Measurements from ENCODE around the gene ESRRB.
A peak's percentile ranks its signal among the peaks of the same experiment; 100 is the strongest.

Gene ESRRB

DNA sequence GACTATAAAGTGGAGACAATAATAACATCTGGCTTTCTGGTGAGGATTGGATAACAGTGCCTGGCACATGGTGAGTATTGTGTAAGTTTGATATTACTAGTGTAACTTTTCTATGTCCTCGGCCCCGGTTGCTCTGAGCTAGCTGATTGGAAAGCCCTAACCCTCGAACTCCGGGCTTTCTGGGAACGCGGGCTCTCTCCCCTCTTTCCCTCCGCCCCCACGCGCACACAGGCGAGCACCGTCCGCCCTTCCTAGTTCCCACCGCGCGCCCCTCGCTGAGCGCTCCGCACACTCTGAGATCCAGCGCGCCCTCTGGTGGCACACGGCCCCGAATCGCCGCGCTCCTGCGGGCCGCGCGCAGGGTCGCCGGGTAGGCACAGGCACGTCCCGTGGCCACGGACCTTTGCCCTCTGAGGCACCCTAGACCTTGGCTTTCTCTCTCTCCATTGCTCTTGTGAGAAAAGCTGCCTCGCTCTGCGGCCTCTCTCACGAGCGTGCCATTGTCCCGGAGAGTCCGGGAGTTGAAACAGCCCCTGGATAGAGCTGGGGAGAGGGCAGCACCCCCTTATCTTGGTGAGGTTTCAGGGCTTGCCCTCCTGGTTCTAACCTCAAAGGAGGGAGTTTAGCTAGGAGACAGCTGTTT, 23.2 kb upstream of the ESRRB start:
- peak; percentile 62 for DNase-seq

- no peak for DNase-seq
These were observed 21.6 kb upstream of the ESRRB start for GRCh38 chr14:76354310-76354709.

- DNase-seq: no peak
These were observed 20.2 kb upstream of the ESRRB start for GRCh38 chr14:76355771-76356170.

GRCh38 chr14:76371066-76371465, 4.9 kb upstream of the ESRRB start:
- peak; percentile 51 for DNase-seq

DNA sequence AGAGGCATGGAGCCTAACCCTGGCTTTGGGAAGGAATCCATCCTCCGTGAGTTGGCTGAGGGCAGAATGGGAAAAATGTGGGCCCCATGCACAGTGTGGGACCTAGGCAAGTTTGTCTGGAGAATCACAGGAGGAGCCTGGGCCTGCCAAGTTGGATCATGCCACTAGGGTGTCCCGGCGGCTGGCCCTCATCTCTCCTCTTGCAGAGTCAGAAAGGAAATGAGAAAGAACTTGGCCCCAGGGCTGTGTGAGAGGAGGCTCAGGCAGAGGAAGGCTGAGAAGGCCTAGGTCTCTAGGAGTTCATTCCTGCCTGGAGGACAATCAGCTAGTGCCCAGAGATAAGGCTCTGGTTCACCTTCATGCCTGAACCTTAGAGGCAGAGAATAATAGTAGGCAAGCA, 2.5 kb upstream of the ESRRB start:
- DNase-seq: no peak

- DNase-seq: no peak
These were observed 453 bp upstream of the ESRRB start for GRCh38 chr14:76375484-76375883.

- no peak for DNase-seq
These were observed 506 bp downstream of the ESRRB start for GRCh38 chr14:76376409-76376877.

DNA sequence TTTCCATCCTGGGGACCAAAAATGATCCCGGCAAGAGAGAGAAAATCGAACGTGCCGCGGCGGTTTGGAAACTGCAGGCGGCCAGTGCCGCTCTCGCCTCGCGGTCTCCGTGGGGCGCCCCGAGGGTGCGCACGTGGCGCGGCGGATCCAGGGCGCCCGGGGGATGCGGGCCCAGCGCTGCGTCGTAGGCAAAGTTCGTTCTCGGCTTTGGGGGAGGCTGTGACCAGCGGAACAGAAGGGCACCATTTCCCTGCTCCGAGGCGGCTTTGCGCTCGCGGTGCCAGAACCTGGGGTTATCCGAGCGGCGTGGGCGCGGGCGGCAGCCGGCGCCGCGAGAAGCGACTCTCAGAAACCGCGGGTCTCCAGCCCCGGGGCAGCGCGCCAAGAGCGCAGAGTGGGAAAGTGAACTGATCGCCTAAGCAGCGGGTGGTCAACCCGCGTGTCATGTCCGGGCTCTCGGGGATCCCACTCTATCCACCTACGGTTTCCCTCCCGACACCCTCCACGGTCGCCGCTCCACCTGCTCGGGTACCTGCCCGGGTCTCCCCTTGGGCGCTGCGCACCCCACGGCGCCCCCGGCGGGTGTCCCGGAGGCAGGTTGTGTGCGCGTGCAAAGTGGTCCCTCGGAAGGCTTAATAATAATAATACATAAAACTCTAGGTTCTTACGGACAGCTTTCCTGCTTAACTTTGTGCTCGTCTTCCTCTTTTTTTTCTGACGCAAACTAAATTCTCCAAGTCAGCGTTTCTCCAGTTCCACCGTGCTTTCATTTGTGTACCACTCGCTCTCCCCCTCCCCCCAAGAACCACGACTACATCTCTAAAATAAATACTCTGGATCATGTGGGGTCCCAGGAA, 1.2 kb downstream of the ESRRB start:
- no peak for DNase-seq

DNA sequence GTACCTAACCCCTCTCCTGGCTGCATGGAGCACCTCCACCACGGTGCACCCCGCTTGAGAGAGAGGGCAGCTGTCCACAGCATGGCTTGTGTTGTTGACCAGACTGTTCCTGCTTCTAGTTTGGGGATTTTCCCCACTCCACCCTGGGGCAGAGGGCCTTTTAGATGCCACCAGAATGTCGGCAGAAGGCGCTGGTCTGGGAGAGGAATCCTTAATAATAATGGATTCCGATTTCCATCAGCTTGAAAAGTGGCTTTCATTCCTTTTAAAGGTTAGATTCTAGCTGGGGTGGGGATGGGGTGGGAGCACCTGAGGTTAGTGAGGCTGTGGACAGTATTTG, 1.8 kb downstream of the ESRRB start:
- DNase-seq: no peak

GRCh38 chr14:76380991-76381390, 5.1 kb downstream of the ESRRB start:
- no peak for DNase-seq

DNA sequence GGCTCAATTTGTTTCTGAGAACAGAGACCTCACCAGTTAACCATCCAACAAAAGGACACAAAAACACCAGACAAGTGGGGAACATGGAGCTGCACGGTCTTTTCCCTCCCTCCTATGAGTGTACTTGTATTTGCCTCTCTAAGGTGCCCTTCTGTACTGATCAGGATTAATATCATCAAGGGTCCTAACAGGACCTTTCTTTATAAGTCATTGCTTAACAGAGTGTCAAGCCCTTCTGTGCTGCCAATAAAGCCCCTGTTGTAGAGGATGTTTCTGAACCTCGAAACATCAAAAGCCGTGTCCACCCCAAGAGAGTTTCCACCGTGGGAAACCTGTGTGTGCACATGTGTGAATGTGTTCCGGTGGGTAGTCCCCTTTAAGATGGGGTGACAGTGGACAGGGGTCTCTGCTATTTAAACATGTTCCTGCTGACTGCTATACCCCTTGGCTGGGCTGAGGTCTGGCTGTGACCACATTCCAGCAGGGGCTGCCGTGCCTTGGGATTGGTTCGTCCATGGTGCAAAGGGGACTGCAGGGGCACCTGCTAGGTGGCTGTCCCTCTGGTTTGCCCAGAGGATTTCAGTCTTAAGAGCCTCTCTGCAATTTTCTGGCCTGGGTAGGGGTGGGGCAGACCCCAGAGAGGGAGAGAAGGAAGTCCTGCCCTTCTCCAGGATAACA, 6.0 kb downstream of the ESRRB start:
- DNase-seq: no peak

- DNase-seq: no peak
These were observed 6.5 kb downstream of the ESRRB start for GRCh38 chr14:76382495-76382832.

- DNase-seq: no peak
These were observed 9.5 kb downstream of the ESRRB start for GRCh38 chr14:76385435-76385834.

DNA sequence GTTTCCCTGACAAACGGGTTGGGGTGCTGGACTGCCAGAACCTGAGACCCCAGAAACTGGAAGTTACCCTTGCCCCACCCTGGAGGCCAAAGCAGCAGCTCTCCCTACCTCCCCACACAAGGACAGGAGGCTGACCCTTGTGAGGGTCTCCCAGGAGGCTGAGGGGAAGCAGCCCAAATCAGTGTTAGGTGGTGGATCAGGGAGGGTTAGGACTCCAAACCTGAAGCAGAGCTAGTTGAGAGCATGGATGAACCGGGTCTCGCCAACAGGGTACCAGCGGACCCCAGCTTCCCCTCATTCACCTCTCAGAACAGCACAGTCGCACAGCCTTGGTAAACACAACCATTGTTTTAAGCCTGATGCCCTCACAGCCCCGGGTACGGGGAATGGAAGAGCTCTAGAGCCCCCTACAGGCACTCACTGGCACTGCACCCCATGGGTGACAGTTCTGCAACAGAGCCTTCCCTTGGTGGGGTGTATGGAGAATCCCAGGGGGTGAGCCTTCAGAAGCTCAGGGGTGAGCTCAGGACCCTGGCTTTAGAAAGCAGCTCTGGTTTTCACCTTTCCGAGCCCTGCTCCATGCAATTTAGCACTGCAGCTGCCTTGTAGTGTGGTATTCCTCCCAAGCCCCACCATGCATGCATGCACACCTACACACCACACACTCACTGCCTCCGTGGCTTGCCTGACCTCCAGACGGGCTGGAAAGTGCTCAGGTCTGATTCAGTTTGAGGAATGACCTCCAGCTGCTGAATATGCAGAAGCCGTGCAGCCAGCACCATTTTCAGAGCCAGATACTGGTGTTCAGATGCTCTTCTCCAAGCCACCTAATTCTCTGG, 11.2 kb downstream of the ESRRB start:
- peak; percentile 72 for DNase-seq

DNA sequence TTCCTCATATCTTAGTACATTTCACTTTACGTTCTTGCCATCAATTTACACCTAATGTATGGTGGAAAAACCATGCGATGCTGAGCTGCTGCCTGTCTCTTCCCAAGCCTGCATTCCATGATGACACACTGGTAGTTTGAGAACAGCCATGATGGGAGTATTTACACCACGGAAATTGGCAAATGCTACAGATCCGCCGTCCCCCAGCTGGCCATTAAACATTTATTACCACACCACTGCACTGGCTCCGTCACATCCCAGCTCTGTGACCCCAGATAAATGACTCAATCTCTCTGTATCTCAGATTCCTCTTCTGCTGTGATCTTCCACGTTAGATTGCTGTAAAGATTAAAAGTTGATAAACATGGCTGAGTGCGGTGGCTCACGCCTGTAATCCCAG, 13.9 kb downstream of the ESRRB start:
- DNase-seq: no peak

GRCh38 chr14:76390621-76391020, 14.7 kb downstream of the ESRRB start:
- no peak for DNase-seq

DNA sequence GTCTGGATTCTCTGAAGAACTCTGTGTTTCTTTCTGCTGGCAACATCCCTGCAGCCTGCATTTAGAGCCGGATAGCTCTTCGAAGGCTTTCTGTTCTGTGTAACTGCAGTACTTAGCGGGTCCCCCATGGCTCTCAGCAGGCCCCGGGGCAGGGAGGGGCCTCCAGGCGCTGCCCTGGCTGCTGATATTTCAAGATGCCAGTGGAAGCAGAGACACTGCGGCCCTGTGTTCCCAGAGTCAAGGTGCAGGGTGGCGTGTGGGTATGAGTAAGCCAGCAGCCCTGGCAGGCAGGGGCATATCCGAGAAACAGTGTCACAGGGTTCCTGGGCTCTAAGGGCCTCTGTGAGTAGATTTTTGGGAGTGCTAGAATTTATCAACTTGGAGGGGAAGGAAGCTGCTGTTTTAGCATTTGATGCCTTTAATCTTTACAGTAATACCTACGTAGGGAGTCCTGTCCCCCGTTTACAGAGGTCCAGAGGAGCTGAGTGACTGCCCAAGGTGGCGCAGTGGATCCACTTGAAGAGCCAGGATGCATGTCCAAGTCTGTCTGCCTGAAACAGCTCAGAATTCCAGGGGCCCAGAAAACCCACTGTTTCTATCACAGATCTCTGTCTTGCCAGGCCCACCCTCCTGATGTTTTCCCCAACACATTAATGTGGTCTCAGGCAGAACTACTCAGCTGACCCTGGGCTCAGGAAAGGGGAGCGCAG, 16.2 kb downstream of the ESRRB start:
- no peak for DNase-seq

GRCh38 chr14:76394569-76394968, 18.6 kb downstream of the ESRRB start:
- DNase-seq: no peak

DNA sequence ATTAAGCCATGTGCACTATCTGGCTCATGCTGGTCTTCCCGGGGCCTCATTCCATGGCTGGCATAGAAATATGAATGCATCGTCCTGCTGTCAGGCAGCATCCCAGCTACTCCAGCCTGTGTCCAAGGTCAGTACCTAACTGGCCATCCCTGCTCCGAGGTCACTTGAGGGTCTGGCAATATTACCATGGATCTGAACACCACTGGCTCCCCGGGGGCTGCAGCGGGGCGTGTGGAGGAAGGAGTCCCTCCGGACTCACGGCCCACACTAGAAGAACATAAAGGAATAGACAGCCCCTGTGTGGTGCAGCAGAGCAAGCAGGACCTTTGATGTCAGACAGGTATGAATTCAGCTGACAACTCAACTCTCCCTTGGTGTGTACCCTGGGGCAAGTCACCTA, 19.2 kb downstream of the ESRRB start:
- no peak for DNase-seq

DNA sequence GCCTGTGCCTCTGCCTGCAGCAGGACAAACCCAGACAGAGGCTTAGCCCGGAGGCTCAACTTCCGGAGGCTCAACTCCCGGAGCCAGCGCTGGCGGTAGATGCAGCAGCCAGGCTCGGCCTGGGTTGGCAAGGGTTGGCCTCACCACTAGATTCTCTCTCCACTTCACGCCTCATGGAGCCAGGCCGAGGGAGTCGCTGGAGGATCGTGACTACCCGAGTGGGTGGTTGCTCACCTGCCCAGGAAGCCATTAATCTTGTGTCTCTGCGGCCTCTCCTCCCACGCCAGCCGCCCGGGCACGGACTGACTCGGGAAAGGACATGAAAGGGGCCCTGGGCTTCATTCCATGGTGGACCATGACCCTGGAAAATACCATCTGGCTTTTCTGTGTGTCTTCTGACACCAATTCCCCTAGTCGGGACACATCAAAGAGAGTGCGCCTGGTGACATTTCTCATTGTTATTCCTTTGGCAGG, 20.8 kb downstream of the ESRRB start:
- no peak for DNase-seq

- no peak for DNase-seq
These were observed 29.7 kb downstream of the ESRRB start for GRCh38 chr14:76405627-76406026.

GRCh38 chr14:76407449-76408150, 31.7 kb downstream of the ESRRB start:
- DNase-seq: no peak

Measured in COR-L47 (cell line).